H4 (cell line): ENCODE data around the gene ALDH3A2. TPM values are rescaled to one million over a fixed set of nuclear protein-coding genes. Genes with fewer than 3 reads are reported as not detected.

Experiments used
- DNase-seq: peaks from one replicate; pipeline ENCODE4 v3.0.0-alpha.2; 2015; ENCODE audit warnings: low spot score
- total RNA-seq: library from RNA; depleted of rRNA; stranded (reverse); fragments of >200 nt; shearing (Covaris generic); gene quantifications from 2 replicates; pipeline ENCODE4 v1.2.3, GENCODE V29; 2014; rRNA removed

The ALDH3A2 gene
- total RNA-seq, result 158 and 160 TPM in 2 replicates

- DNase-seq, result peak; percentile 93
Measured at GRCh38 chr17:19648475-19649273, at the start of gene ALDH3A2. TSS of gene ALDH3A2 (plus strand) at chr17:19648751. CDS start at chr17:19648972, 221 bp downstream.

GRCh38 chr17:19610311-19610710, 38.2 kb upstream of the ALDH3A2 start:
- DNase-seq, result no peak

- no peak for DNase-seq
Measured at GRCh38 chr17:19610879-19611278, 37.7 kb upstream of the ALDH3A2 start.

- no peak for DNase-seq
Measured at GRCh38 chr17:19613979-19614378, 34.6 kb upstream of the ALDH3A2 start.

GRCh38 chr17:19614900-19615299, 33.7 kb upstream of the ALDH3A2 start:
- DNase-seq, result no peak

GRCh38 chr17:19618015-19618414, 30.5 kb upstream of the ALDH3A2 start:
- DNase-seq, result no peak

GRCh38 chr17:19619705-19620325, 28.7 kb upstream of the ALDH3A2 start:
- no peak for DNase-seq

- no peak for DNase-seq
Measured at GRCh38 chr17:19621697-19622096, 26.9 kb upstream of the ALDH3A2 start.

GRCh38 chr17:19626079-19626478, 22.5 kb upstream of the ALDH3A2 start:
- DNase-seq, result no peak

GRCh38 chr17:19629449-19629848, 19.1 kb upstream of the ALDH3A2 start:
- no peak for DNase-seq

- no peak for DNase-seq
Measured at GRCh38 chr17:19630035-19630434, 18.5 kb upstream of the ALDH3A2 start.

- no peak for DNase-seq
Measured at GRCh38 chr17:19630661-19631060, 17.9 kb upstream of the ALDH3A2 start.

- DNase-seq, result no peak
Measured at GRCh38 chr17:19631905-19632304, 16.6 kb upstream of the ALDH3A2 start.

- DNase-seq, result no peak
Measured at GRCh38 chr17:19641687-19642372, 6.7 kb upstream of the ALDH3A2 start.

GRCh38 chr17:19642373-19642893, 6.1 kb upstream of the ALDH3A2 start:
- DNase-seq, result no peak

GRCh38 chr17:19644493-19645210, 3.9 kb upstream of the ALDH3A2 start:
- DNase-seq, result no peak

- DNase-seq, result peak; percentile 15
Measured at GRCh38 chr17:19645734-19646201, 2.8 kb upstream of the ALDH3A2 start.

GRCh38 chr17:19646788-19647696, 1.5 kb upstream of the ALDH3A2 start:
- peak; percentile 27 for DNase-seq

GRCh38 chr17:19647697-19648474, 665 bp upstream of the ALDH3A2 start:
- peak; percentile 46 for DNase-seq

GRCh38 chr17:19649274-19649541, 657 bp downstream of the ALDH3A2 start:
- DNase-seq, result no peak
